Type B pancreatic cell (in vitro differentiated cells): Measurements from ENCODE around the gene S100A7A. TPM values are rescaled to one million over a fixed set of nuclear protein-coding genes. Genes with fewer than 3 reads are reported as not detected.

Experiments
- DNase-seq: peaks from one replicate; pipeline ENCODE4 v3.0.0; 2021; ENCODE audit warnings: mixed read lengths; ENCODE audit not compliant: unreplicated experiment; ENCODE audit errors: extremely low spot score
- H3K27ac Mint-ChIP-seq: 2 replicates; pipeline ENCODE4 v1.8.0; 2021; ENCODE audit warnings: mild to moderate bottlenecking, mixed read lengths
- H3K27me3 Mint-ChIP-seq: 2 replicates; pipeline ENCODE4 v1.8.0; 2021; ENCODE audit warnings: mixed read lengths
- H3K36me3 Mint-ChIP-seq: 2 replicates; pipeline ENCODE4 v1.8.0; 2021; ENCODE audit warnings: mixed read lengths
- H3K4me1 Mint-ChIP-seq: one replicate; pipeline ENCODE4 v1.8.0; 2021; ENCODE audit warnings: mixed read lengths; ENCODE audit not compliant: unreplicated experiment
- H3K4me3 Mint-ChIP-seq: 2 replicates; pipeline ENCODE4 v1.8.0; 2021; ENCODE audit warnings: mild to moderate bottlenecking, mixed read lengths
- H3K9me3 Mint-ChIP-seq: 2 replicates; pipeline ENCODE4 v1.8.0; 2021; ENCODE audit warnings: mixed read lengths
- total RNA-seq: library from RNA; stranded (reverse); gene quantifications from 2 replicates; pipeline ENCODE4 v1.2.1, GENCODE V29; 2021; ENCODE audit warnings: low replicate concordance
- TF ChIP-seq, protein P1 (sequence below): fragments of 200-600 bp; sonication (generic); conservative IDR thresholded peaks from 2 replicates; pipeline ENCODE4 v1.5.0; 2021; ENCODE audit warnings: antibody characterized with exemption, mild to moderate bottlenecking

S100A7A gene
- total RNA-seq, 1 donor from 2014 or later, result not detected

DNA sequence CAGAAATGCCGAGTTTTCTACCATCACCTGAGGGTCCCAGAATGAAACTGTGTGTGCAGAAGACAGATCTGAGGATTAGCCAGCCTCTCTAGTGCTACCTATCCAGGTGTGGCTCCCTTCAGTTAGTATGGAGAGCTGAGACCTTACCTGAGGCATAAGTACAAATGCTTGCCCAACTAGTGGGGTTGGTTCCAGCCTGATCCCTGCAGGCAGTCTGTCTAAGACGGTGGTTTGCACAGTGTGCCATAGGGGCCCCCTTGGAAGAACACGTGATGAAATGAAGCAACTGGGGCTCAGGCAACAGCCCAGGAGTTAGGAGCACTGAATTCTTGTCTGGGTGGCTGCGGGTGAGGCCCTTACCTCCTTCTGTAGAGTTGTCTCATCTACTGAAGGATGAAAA is 15.6 kb downstream of the S100A7A start:
- Mint-ChIP-seq H3K27ac (no peak overlapping the region), H3K36me3 (no peaks in the 10 kb centered on the region), H3K9me3 (no peaks in the 10 kb centered on the region), H3K27me3 (peaks cover 6% of the 10 kb centered on the region), H3K4me1 (no peaks in the 10 kb centered on the region), H3K4me3 (no peak overlapping the region)
- TF ChIP-seq, protein P1, sequence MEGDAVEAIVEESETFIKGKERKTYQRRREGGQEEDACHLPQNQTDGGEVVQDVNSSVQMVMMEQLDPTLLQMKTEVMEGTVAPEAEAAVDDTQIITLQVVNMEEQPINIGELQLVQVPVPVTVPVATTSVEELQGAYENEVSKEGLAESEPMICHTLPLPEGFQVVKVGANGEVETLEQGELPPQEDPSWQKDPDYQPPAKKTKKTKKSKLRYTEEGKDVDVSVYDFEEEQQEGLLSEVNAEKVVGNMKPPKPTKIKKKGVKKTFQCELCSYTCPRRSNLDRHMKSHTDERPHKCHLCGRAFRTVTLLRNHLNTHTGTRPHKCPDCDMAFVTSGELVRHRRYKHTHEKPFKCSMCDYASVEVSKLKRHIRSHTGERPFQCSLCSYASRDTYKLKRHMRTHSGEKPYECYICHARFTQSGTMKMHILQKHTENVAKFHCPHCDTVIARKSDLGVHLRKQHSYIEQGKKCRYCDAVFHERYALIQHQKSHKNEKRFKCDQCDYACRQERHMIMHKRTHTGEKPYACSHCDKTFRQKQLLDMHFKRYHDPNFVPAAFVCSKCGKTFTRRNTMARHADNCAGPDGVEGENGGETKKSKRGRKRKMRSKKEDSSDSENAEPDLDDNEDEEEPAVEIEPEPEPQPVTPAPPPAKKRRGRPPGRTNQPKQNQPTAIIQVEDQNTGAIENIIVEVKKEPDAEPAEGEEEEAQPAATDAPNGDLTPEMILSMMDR, result no peak
- no peak for DNase-seq

DNA sequence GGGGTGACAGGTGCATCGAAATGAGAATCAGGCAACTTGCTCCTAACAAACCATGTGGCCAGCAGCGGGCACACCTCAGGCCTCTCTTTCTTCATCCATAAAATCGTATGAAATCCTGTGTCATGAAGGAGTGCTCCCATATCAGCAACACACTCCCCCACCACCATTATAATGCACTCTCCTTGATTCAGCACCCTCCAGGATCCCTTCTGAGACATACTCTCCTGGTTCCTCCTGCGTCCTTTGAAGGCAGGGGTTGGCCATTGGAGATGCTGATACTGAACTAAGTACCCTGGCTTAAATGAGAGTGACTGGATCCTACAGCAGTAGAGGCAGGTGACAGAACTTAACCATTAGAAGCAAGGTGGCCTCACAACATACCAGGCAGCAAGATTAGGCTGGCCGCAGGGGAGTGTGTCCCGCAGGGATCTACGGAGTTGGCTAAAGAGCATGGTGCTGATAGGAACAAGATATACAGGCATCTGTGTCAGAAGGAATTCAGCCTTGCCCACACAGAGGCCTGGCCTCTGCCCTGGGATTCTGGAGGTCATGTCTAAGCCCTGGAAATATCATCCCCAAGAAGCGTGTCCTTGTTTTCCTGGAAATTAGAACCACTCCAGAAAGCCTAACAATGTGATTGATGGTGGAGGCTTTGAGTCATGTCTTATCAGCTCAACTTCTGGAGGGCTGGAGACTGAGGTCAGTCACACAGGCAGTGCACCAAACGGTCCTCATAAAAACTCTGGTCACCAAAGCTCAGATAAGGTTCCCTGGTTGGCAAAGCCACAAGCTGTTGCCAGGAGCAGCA is 16.8 kb downstream of the S100A7A start:
- no peak for DNase-seq
- no peaks in the 10 kb centered on the region for H3K36me3 Mint-ChIP-seq
- no peak overlapping the region for H3K4me3 Mint-ChIP-seq
- no peaks in the 10 kb centered on the region for H3K9me3 Mint-ChIP-seq
- H3K27ac Mint-ChIP-seq, result no peak overlapping the region
- peaks cover 7% of the 10 kb centered on the region for H3K27me3 Mint-ChIP-seq
- TF ChIP-seq, protein P1, result no peak
- H3K4me1 Mint-ChIP-seq, result no peaks in the 10 kb centered on the region

DNA sequence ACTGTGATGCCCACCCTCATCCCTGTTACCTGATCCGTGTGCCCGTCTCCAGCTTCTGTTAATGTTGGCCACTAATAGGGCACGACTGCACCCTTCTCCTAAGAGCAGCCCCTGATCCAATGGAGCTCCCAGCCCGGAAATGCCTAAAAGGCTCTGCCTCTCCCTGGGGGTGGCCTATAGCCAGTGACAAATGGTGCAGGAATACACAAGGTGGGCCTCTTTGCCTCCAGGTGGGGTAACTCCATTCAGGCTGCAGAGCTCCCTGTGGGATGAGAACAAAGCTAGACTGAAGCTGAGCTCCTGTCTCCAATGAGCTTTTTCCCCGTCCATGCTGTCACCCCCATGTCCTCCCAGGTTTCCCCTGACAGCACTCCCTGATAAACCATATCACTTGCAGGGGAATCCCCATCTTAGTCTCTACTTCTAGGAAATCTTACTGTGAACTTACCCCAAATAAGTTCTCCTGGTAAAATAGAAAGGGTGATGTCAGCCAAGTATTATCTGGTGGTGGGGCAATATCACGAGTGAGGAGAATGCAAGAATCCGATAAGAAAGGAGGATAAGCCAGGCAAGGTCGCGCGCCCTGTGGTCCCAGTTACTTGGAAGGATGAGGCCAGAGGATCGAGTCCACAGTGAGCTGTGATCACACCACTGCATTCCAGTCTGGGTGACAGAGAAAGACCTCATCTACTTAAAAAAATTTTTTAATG is 18.6 kb downstream of the S100A7A start:
- DNase-seq, result no peak
- Mint-ChIP-seq H3K27ac (no peak overlapping the region), H3K9me3 (no peaks in the 10 kb centered on the region), H3K27me3 (peaks cover 6% of the 10 kb centered on the region), H3K4me1 (no peaks in the 10 kb centered on the region), H3K4me3 (no peak overlapping the region), H3K36me3 (no peaks in the 10 kb centered on the region)
- TF ChIP-seq, protein P1, result no peak

DNA sequence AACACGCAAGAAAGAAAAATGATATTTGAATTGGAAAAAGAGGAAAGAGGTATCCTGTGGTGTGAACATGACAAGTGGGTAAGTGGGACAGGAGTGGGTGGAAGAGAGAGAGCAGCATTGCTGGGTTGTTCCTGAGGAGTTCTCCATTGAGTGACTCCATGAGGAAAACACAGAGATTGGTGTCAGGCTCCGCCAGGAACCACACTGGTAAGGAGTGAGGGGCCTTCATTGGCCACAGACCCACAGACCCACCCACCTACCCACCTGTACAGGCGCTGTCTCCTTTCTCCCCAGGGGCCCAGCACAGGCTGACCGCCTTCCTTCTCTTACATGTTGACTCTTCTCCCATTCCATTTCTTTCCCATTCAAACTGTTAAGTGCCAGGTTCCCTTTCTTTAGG is 20.9 kb downstream of the S100A7A start:
- Mint-ChIP-seq H3K4me1 (no peaks in the 10 kb centered on the region), H3K9me3 (no peaks in the 10 kb centered on the region), H3K36me3 (no peaks in the 10 kb centered on the region), H3K27ac (no peak overlapping the region), H3K27me3 (peaks cover 6% of the 10 kb centered on the region), H3K4me3 (no peak overlapping the region)
- no peak for DNase-seq
- TF ChIP-seq, protein P1, result no peak

DNA sequence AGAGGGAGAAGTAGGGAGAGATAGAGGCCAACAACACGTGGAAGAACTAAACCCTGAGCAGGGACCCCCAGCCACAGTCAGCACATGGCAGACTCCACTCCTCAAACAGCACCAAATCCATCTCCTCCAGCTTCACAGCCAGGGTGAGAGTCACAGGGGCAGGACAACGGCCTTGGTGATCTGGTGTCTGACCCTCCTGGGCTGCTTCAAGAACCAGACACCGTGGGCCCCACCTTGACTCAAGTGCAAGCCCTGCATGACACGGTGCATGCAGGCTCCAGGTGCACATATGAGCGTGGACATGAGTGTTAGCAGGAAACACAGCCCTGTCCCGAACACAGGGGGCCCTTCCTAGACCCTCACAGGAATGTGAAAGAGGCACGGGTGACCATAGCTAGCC is 22.3 kb downstream of the S100A7A start:
- no peak overlapping the region for H3K27ac Mint-ChIP-seq
- H3K27me3 Mint-ChIP-seq, result peaks cover 6% of the 10 kb centered on the region
- no peak for DNase-seq
- H3K9me3 Mint-ChIP-seq, result no peaks in the 10 kb centered on the region
- H3K36me3 Mint-ChIP-seq, result no peaks in the 10 kb centered on the region
- no peak overlapping the region for H3K4me3 Mint-ChIP-seq
- H3K4me1 Mint-ChIP-seq, result no peaks in the 10 kb centered on the region
- TF ChIP-seq, protein P1, result no peak
